Suprapubic skin (tissue), 4 donors: Measurements from ENCODE around the gene ZMAT3. TPM values are rescaled to one million over a fixed set of nuclear protein-coding genes. Genes with fewer than 3 reads are reported as not detected.

Experiments used
- DNase-seq, 2 donors: peaks; one replicate each; pipeline ENCODE4 v3.0.0-alpha.2; 2019; ENCODE audit warnings: low spot score in 2 of 2
- H3K27ac ChIP-seq: fragments of 200-600 bp; sonication (generic); one replicate; pipeline ENCODE4 v1.5.1; 2019
- H3K27me3 ChIP-seq: fragments of 200-600 bp; sonication (generic); one replicate; pipeline ENCODE4 v1.5.1; 2019
- H3K36me3 ChIP-seq: fragments of 200-600 bp; sonication (generic); one replicate; pipeline ENCODE4 v1.5.1; 2019
- H3K4me1 ChIP-seq: fragments of 200-600 bp; sonication (generic); one replicate; pipeline ENCODE4 v1.5.1; 2019
- H3K4me3 ChIP-seq: fragments of 200-600 bp; sonication (generic); one replicate; pipeline ENCODE4 v1.5.1; 2019; ENCODE audit warnings: mild to moderate bottlenecking
- H3K9me3 ChIP-seq: fragments of 200-600 bp; sonication (generic); one replicate; pipeline ENCODE4 v1.5.1; 2019
- EP300 ChIP-seq: sonication (generic); formaldehyde crosslinking; IDR thresholded peaks from one replicate; pipeline ENCODE4 v1.6.1; 2017; ENCODE audit warnings: antibody characterized with exemption
- POLR2A ChIP-seq, 2 donors: fragments of 450-650 bp; IDR thresholded peaks; one replicate each; pipeline ENCODE4 v1.6.1; 2017; ENCODE audit warnings: antibody characterized with exemption in 2 of 2, mild to moderate bottlenecking in 2 of 2, moderate library complexity in 2 of 2
- POLR2AphosphoS5 ChIP-seq, 3 donors: sonication (generic); formaldehyde crosslinking; IDR thresholded peaks; one replicate each; pipeline ENCODE4 v1.6.1; 2017; ENCODE audit warnings: antibody characterized with exemption in 3 of 3
- WGBS: methylation state at CpG from one replicate; pipeline ENCODE4 v1.1.5; 2018; 5-methylcytosine and 5-hydroxymethylcytosine counted together
- total RNA-seq, 4 donors: library from RNA; depleted of rRNA; stranded (reverse); fragments of >200 nt; gene quantifications; one replicate each; pipeline ENCODE4 v1.1.0, GENCODE V29; 2016
- TF ChIP-seq, protein P1 (sequence below), 2 donors: fragments of 200-600 bp in 1 of 2; fragments of 450-650 bp in 1 of 2; sonication (generic) in 1 of 2; IDR thresholded peaks; one replicate each; pipeline ENCODE4 v1.5.1; 2016 to 2019; ENCODE audit warnings: antibody characterized with exemption in 2 of 2, mild to moderate bottlenecking in 1 of 2, moderate library complexity in 1 of 2

The ZMAT3 gene
- total RNA-seq, 4 donors from 2014 or later, result 11.3 to 13.5 (median 12.0) TPM

DNA sequence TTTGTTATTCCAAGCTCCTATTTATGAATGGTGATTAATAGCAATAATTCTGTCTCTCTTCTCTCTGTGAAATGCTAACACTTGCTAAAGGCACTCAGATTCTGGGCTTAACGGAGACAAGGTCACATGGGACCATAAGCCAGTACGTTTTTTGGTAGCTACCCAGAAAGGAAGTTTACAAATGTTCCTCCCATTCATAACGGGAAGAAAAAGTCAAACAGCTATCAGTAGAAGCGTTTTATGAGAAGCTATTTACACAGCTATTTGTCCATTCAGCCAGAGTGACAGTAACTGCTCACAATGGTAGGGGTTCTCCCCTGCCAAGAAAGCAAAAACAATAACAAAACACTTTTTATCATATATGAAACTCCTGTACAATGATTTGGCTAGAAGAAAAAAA is 51.5 kb downstream of the ZMAT3 start:
- TF ChIP-seq, protein P1, sequence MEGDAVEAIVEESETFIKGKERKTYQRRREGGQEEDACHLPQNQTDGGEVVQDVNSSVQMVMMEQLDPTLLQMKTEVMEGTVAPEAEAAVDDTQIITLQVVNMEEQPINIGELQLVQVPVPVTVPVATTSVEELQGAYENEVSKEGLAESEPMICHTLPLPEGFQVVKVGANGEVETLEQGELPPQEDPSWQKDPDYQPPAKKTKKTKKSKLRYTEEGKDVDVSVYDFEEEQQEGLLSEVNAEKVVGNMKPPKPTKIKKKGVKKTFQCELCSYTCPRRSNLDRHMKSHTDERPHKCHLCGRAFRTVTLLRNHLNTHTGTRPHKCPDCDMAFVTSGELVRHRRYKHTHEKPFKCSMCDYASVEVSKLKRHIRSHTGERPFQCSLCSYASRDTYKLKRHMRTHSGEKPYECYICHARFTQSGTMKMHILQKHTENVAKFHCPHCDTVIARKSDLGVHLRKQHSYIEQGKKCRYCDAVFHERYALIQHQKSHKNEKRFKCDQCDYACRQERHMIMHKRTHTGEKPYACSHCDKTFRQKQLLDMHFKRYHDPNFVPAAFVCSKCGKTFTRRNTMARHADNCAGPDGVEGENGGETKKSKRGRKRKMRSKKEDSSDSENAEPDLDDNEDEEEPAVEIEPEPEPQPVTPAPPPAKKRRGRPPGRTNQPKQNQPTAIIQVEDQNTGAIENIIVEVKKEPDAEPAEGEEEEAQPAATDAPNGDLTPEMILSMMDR (IDR thresholded peaks at IDR 0.05), result no peak
- TF ChIP-seq POLR2AphosphoS5 (IDR thresholded peaks at IDR 0.05) (no peak), EP300 (no peak), POLR2A (IDR thresholded peaks at IDR 0.05) (no peak)
- Histone ChIP-seq H3K27me3 (no peaks in the 10 kb centered on the region), H3K9me3 (no peaks in the 10 kb centered on the region), H3K27ac (no peak overlapping the region), H3K36me3 (peaks cover 11% of the 10 kb centered on the region), H3K4me1 (no peaks in the 10 kb centered on the region), H3K4me3 (no peak overlapping the region)
- 33% methylated on average over 4 of the region's 4 CpGs for WGBS
- DNase-seq, result no peak

DNA sequence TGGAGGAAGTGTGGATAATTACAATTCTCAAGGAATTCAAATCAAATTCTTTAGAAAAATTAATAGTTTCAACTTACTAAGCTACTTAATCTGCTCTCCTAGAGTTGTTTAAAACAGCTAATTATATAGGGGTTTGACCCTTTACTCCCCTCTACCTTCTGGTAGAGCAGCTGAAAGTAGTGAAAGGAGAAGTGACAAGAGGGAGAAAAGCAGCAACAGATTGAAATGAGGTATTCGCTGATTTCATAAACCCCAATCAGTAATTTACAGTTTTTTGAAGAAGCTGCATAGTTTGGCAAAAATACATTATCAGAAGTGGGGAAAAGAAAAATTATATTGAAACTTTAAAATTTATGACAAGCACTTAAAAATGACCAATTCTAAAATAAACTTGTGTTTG is 52.8 kb downstream of the ZMAT3 start:
- Histone ChIP-seq H3K4me1 (no peaks in the 10 kb centered on the region), H3K9me3 (no peaks in the 10 kb centered on the region), H3K36me3 (no peaks in the 10 kb centered on the region), H3K27me3 (no peaks in the 10 kb centered on the region), H3K4me3 (no peak overlapping the region), H3K27ac (no peak overlapping the region)
- WGBS, result 92% methylated on average over 1 of the region's 1 CpG
- DNase-seq, result no peak
- TF ChIP-seq POLR2A (IDR thresholded peaks at IDR 0.05), result no peak
- no peak for TF ChIP-seq EP300
- TF ChIP-seq, protein P1 (IDR thresholded peaks at IDR 0.05), result no peak
- no peak for TF ChIP-seq POLR2AphosphoS5 (IDR thresholded peaks at IDR 0.05)

DNA sequence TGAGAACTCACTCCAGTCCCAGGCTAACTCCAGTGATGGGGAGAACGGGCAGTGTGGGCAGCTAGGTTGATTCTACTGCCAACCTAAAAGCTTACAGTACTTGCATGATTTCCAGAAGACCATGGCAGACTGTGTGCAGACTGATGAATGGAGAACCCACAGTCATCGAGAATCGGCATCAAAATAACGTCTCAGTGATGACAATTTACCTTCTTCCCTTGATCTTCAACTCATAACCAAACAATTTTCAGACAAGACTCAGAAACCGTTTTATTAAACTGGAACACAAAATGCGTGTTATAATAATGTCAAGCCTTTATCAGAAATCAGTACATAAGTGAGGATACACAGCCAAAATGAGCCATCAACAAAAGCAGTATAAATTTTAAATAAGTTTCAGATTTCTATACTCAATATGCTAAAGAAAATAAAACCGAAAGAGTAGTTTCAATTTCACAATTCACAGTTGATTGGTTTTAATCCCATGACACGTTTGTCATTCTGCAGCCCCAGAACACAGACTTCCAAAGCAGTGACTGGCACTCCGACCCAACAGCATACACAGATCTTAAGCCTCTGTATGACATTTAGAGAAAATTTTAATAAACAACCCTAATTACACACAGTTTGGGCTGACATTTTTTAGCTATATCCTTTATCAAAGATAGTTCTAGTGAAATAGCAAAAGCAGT is 54.5 kb downstream of the ZMAT3 start:
- no peaks in the 10 kb centered on the region for H3K9me3 ChIP-seq

DNA sequence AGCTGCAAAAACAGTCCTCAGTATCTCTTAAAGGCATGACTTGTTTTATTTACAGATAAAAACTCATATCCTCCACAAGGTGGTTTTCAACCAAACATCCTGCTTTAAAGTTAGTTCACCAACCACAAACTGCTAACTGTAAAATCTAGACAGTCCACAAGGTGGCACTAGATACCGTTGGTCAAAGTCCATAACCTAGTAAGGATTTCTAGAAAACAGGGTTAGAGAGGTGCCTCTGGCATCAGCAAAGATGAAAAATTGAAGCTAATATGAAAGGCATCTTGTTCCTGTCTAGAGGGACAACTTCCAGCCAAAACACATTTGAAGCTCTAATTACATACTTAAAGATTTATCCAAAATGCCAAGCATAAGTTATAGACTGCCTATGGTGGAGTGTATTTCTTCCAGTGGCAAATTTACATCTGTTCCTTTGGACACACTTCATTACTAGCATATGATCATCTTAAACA is 56.0 kb downstream of the ZMAT3 start:
- no peak overlapping the region for H3K27ac ChIP-seq
- H3K4me3 ChIP-seq, result no peak overlapping the region
- H3K36me3 ChIP-seq, result no peaks in the 10 kb centered on the region
- H3K9me3 ChIP-seq, result no peaks in the 10 kb centered on the region
- H3K4me1 ChIP-seq, result no peaks in the 10 kb centered on the region
- no peaks in the 10 kb centered on the region for H3K27me3 ChIP-seq
- 7% methylated on average over 1 of the region's 1 CpG for WGBS
- TF ChIP-seq EP300, result no peak
- TF ChIP-seq, protein P1 (IDR thresholded peaks at IDR 0.05), result peak; percentile 73 to 81
- TF ChIP-seq POLR2AphosphoS5 (IDR thresholded peaks at IDR 0.05), result no peak
- TF ChIP-seq POLR2A (IDR thresholded peaks at IDR 0.05), result no peak
- DNase-seq, result no peak

More for the DNA sequence above, 54.5 kb downstream of the ZMAT3 start:
- Histone ChIP-seq H3K4me1 (no peaks in the 10 kb centered on the region), H3K27ac (no peak overlapping the region), H3K4me3 (no peak overlapping the region), H3K27me3 (no peaks in the 10 kb centered on the region), H3K36me3 (no peaks in the 10 kb centered on the region)
- TF ChIP-seq, protein P1 (IDR thresholded peaks at IDR 0.05), result no peak
- TF ChIP-seq POLR2A (IDR thresholded peaks at IDR 0.05), result no peak
- no peak for TF ChIP-seq POLR2AphosphoS5 (IDR thresholded peaks at IDR 0.05)
- no peak for TF ChIP-seq EP300
- WGBS, result 85% methylated on average over 9 of the region's 9 CpGs
- DNase-seq, result no peak

DNA sequence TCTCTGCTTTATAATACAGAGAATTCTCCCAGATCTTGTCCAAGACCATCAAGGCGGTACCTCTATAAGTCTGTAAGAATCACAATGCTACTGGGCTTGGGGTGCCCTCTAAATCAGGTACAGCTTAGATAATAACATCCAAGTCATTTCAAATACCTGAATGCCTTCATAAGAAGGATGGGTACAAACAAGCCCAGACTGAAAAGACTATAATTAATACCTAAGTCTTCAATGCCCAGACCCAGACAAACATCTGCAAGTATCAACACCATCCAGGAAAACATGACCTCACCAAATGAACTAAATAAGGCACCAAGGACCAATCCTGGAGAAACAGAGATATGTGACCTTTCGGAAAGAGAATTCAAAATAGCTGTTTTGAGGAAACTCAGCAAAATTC is 65.9 kb downstream of the ZMAT3 start:
- Histone ChIP-seq H3K4me3 (no peak overlapping the region), H3K4me1 (no peaks in the 10 kb centered on the region), H3K9me3 (no peaks in the 10 kb centered on the region), H3K36me3 (no peaks in the 10 kb centered on the region), H3K27ac (no peak overlapping the region), H3K27me3 (no peaks in the 10 kb centered on the region)
- WGBS, result 79% methylated on average over 2 of the region's 2 CpGs
- DNase-seq, result no peak
- no peak for TF ChIP-seq EP300
- no peak for TF ChIP-seq POLR2AphosphoS5 (IDR thresholded peaks at IDR 0.05)
- TF ChIP-seq, protein P1 (IDR thresholded peaks at IDR 0.05), result no peak
- TF ChIP-seq POLR2A (IDR thresholded peaks at IDR 0.05), result no peak
